ENCODE data around the gene RMI2. TPM values are rescaled to one million over a fixed set of nuclear protein-coding genes. Genes with fewer than 3 reads are reported as not detected.
"Not testable (repeated sequence)": the region's sequence is repeated elsewhere in the genome, so short reads cannot be mapped to it uniquely, and the experiment has no call there.

RMI2 gene
- total RNA-seq: 5.7 TPM
- polyA plus RNA-seq (ENCODE audit: insufficient read depth in 1 of 8, insufficient read length in 8 of 8, low replicate concordance in 1 of 8): 10 to 100 TPM in 3 of 8 donors, 1 to 10 TPM in 5; 6.4 to 12.5 (median 9.5) TPM
- long read RNA-seq, donor 1, partial matches to known transcripts: 0 of 2 reads
- long read RNA-seq, donor 1, other reads (novel, unspliced or antisense): 0 of 2 reads
- long read RNA-seq, donor 2: 0 reads
- long read RNA-seq, donor 3, transcript RMI2-201 (2 exons, 1,457 nt): major isoform, 6 of 6 reads
- long read RNA-seq, donor 3, partial matches to known transcripts: 0 of 6 reads
- long read RNA-seq, donor 3, other reads (novel, unspliced or antisense): 0 of 6 reads
- long read RNA-seq, donor 4, partial matches to known transcripts: 0 of 3 reads
- long read RNA-seq, donor 4, other reads (novel, unspliced or antisense): 0 of 3 reads
- long read RNA-seq, donor 5, transcript RMI2-201 (2 exons, 1,457 nt): major isoform, 10 of 10 reads
- long read RNA-seq, donor 5, partial matches to known transcripts: 0 of 10 reads
- long read RNA-seq, donor 5, other reads (novel, unspliced or antisense): 0 of 10 reads
- long read RNA-seq, donor 6, transcript RMI2-201 (2 exons, 1,457 nt): major isoform, 8 of 8 reads
- long read RNA-seq, donor 6, partial matches to known transcripts: 0 of 8 reads
- long read RNA-seq, donor 6, other reads (novel, unspliced or antisense): 0 of 8 reads
- long read RNA-seq, donor 7, transcript RMI2-201 (2 exons, 1,457 nt): major isoform, 5 of 6 reads
- long read RNA-seq, donor 7, partial matches to known transcripts: 0 of 6 reads
- long read RNA-seq, donor 7, other reads (novel, unspliced or antisense): 0 of 6 reads
- long read RNA-seq, donor 8, partial matches to known transcripts: 0 of 2 reads
- long read RNA-seq, donor 8, other reads (novel, unspliced or antisense): 0 of 2 reads
- long read RNA-seq, donor 9, partial matches to known transcripts: 0 of 4 reads
- long read RNA-seq, donor 9, other reads (novel, unspliced or antisense): 0 of 4 reads
- long read RNA-seq, donor 10, transcript RMI2-201 (2 exons, 1,457 nt): major isoform, 10 of 10 reads
- long read RNA-seq, donor 10, partial matches to known transcripts: 0 of 10 reads
- long read RNA-seq, donor 10, other reads (novel, unspliced or antisense): 0 of 10 reads
- long read RNA-seq, donor 11, partial matches to known transcripts: 0 of 4 reads
- long read RNA-seq, donor 11, other reads (novel, unspliced or antisense): 0 of 4 reads

- peaks cover 21% of the 10 kb centered on the region for H3K4me1 ChIP-seq (ENCODE audit: control insufficient read depth, insufficient read depth, low read length)
- WGBS (ENCODE audit: insufficient coverage): under 1% methylated on average over 80 of the region's 82 CpGs
- H3K9me3 ChIP-seq (replicated peaks; ENCODE audit: control insufficient read depth, low read depth, low read length): no peaks in the 10 kb centered on the region
- H3K4me3 ChIP-seq (ENCODE audit: low read length): peak within 1 kb of the TSS; percentile 58
- H3K27ac ChIP-seq (ENCODE audit: low read length): no peak within 1 kb of the TSS
- H3K36me3 ChIP-seq (ENCODE audit: control insufficient read depth, insufficient read depth, low read length): no peaks in the 10 kb centered on the region
- no peaks in the 10 kb centered on the region for H3K27me3 ChIP-seq (ENCODE audit: control insufficient read depth, insufficient read depth, low read length)
- DNase-seq: peak; percentile 99
Observed at GRCh38 chr16:11345040-11345862, at the start of gene RMI2. RMI2 (plus strand) TSS chr16:11345459; CDS start chr16:11345472, 13 bp downstream.

DNA sequence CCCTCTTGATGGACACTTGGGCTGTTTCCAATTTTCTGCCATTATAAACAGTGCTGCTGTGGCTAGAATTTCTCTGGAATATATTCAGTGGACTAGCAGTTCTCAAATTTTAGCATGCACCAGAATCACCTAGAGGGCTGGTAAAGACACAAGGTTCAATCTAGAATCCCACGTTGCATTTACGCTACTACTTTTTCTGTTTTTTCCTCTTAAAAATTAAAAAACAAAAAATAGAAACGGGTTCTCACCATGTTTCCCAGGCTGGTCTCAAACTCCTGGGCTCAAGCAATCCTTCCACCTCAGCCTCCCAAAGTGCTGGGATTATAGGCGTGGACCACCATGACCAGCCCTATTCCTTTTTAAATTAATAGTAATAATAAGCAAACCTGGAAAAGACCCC lies 49.6 kb upstream of the RMI2 start:
- DNase-seq: no peak
- no peak overlapping the region for H3K27ac ChIP-seq (ENCODE audit: low read length)
- H3K36me3 ChIP-seq (ENCODE audit: control insufficient read depth, insufficient read depth, low read length): no peaks in the 10 kb centered on the region
- peaks cover 16% of the 10 kb centered on the region for H3K4me1 ChIP-seq (ENCODE audit: control insufficient read depth, insufficient read depth, low read length)
- H3K4me3 ChIP-seq (ENCODE audit: low read length): no peak overlapping the region
- H3K9me3 ChIP-seq (replicated peaks; ENCODE audit: control insufficient read depth, low read depth, low read length): no peaks in the 10 kb centered on the region
- no peaks in the 10 kb centered on the region for H3K27me3 ChIP-seq (ENCODE audit: control insufficient read depth, insufficient read depth, low read length)
- WGBS (ENCODE audit: insufficient coverage): 80% methylated on average over 3 of the region's 4 CpGs

DNA sequence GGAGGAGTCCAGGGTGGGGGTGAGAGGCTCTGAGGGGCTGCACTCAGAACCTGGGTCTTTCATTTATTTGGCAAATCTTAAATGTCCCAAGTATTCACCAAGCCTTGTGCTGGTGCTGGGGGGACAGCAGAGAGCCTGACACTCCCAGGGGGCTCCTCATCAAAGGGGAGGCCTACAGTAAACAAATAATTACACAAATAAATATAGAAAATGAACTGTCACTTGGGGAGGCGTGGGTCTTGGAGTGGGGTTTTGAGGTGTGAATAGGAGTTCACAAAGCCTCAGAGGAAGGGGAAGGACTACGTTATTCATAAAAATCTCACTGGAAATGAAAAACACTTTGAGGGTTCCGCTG lies 48.9 kb upstream of the RMI2 start:
- peaks cover 16% of the 10 kb centered on the region for H3K4me1 ChIP-seq (ENCODE audit: control insufficient read depth, insufficient read depth, low read length)
- no peak for DNase-seq
- H3K4me3 ChIP-seq (ENCODE audit: low read length): no peak overlapping the region
- no peaks in the 10 kb centered on the region for H3K9me3 ChIP-seq (replicated peaks; ENCODE audit: control insufficient read depth, low read depth, low read length)
- no peak overlapping the region for H3K27ac ChIP-seq (ENCODE audit: low read length)
- 60% methylated on average over 1 of the region's 3 CpGs for WGBS (ENCODE audit: insufficient coverage)
- H3K36me3 ChIP-seq (ENCODE audit: control insufficient read depth, insufficient read depth, low read length): no peaks in the 10 kb centered on the region
- H3K27me3 ChIP-seq (ENCODE audit: control insufficient read depth, insufficient read depth, low read length): no peaks in the 10 kb centered on the region

DNA sequence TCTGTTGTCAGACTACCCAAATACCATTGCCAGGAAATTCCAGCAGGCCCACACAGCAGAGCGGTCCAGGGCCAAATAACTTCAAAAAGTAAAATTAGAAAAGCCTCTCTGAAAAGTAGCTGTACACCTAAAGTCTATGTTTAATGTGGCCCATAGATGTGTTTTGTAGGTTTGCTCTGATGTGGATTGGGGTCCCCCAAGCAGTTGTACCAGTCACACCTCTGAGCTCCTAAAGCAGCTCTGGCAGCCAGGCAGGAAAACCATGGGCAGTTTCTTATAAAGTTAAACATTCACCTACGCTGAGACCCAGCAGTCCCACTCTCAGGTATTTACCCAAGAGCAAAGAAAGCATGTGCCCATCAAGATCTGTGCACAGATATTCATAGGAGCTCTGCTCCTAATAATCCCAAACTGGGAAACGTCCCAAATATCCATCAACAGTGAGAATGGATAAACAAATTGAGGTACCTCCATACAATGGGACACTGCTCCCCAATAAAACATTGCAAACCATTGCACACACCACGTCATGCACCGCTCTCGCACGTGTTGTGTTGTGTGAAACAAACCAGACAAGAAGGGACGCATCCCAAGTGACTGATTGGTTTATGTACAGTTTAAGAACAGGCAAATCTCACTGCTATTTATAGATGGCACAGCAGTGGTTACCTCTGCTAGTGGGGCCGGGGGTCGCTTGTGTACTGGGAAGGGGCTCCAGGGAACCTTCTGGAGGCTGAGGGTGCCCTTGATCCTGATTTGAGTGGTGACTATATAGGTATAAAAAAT lies 48.4 kb upstream of the RMI2 start:
- H3K4me3 ChIP-seq (ENCODE audit: low read length): no peak overlapping the region
- no peaks in the 10 kb centered on the region for H3K36me3 ChIP-seq (ENCODE audit: control insufficient read depth, insufficient read depth, low read length)
- no peak for DNase-seq
- peaks cover 16% of the 10 kb centered on the region for H3K4me1 ChIP-seq (ENCODE audit: control insufficient read depth, insufficient read depth, low read length)
- 54% methylated on average over 2 of the region's 10 CpGs for WGBS (ENCODE audit: insufficient coverage)
- no peaks in the 10 kb centered on the region for H3K27me3 ChIP-seq (ENCODE audit: control insufficient read depth, insufficient read depth, low read length)
- H3K9me3 ChIP-seq (replicated peaks; ENCODE audit: control insufficient read depth, low read depth, low read length): no peaks in the 10 kb centered on the region
- no peak overlapping the region for H3K27ac ChIP-seq (ENCODE audit: low read length)

- Histone ChIP-seq H3K4me3 (ENCODE audit: low read length) (no peak overlapping the region), H3K9me3 (replicated peaks; ENCODE audit: control insufficient read depth, low read depth, low read length) (no peaks in the 10 kb centered on the region), H3K36me3 (ENCODE audit: control insufficient read depth, insufficient read depth, low read length) (no peaks in the 10 kb centered on the region), H3K4me1 (ENCODE audit: control insufficient read depth, insufficient read depth, low read length) (peaks cover 16% of the 10 kb centered on the region), H3K27ac (ENCODE audit: low read length) (no peak overlapping the region), H3K27me3 (ENCODE audit: control insufficient read depth, insufficient read depth, low read length) (no peaks in the 10 kb centered on the region)
- WGBS (ENCODE audit: insufficient coverage): 5% methylated on average over 15 of the region's 19 CpGs
- peak; percentile 58 for DNase-seq
Observed at GRCh38 chr16:11297492-11298142, 47.6 kb upstream of the RMI2 start.

- H3K4me1 ChIP-seq (ENCODE audit: control insufficient read depth, insufficient read depth, low read length): peaks cover 16% of the 10 kb centered on the region
- H3K4me3 ChIP-seq (ENCODE audit: low read length): no peak overlapping the region
- H3K36me3 ChIP-seq (ENCODE audit: control insufficient read depth, insufficient read depth, low read length): no peaks in the 10 kb centered on the region
- H3K27ac ChIP-seq (ENCODE audit: low read length): no peak overlapping the region
- WGBS (ENCODE audit: insufficient coverage): no CpG with 5 or more reads among the region's 5 CpGs
- no peaks in the 10 kb centered on the region for H3K27me3 ChIP-seq (ENCODE audit: control insufficient read depth, insufficient read depth, low read length)
- no peaks in the 10 kb centered on the region for H3K9me3 ChIP-seq (replicated peaks; ENCODE audit: control insufficient read depth, low read depth, low read length)
- DNase-seq: no peak
Observed at GRCh38 chr16:11298143-11298900, 46.9 kb upstream of the RMI2 start.

GRCh38 chr16:11298950-11299547 lies 46.2 kb upstream of the RMI2 start:
- H3K9me3 ChIP-seq (replicated peaks; ENCODE audit: control insufficient read depth, low read depth, low read length); H3K36me3 ChIP-seq (ENCODE audit: control insufficient read depth, insufficient read depth, low read length); H3K27ac ChIP-seq (ENCODE audit: low read length); DNase-seq; H3K4me3 ChIP-seq (ENCODE audit: low read length); H3K27me3 ChIP-seq (ENCODE audit: control insufficient read depth, insufficient read depth, low read length): not testable (repeated sequence)
- WGBS (ENCODE audit: insufficient coverage): 79% methylated on average over 8 of the region's 13 CpGs
- H3K4me1 ChIP-seq (ENCODE audit: control insufficient read depth, insufficient read depth, low read length): peaks cover 16% of the 10 kb centered on the region
